HG03469 (cell line): Measurements from ENCODE around the gene NECTIN1.
A peak's percentile ranks its signal among the peaks of the same experiment; 100 is the strongest.

Source experiments
- ATAC-seq: cut with Tn5 transposase; IDR thresholded peaks from one replicate; pipeline ENCODE4 v1.9.1; 2021; ENCODE audit warnings: mild to moderate bottlenecking, moderate library complexity, moderate number of reproducible peaks; ENCODE audit not compliant: unreplicated experiment

Gene NECTIN1

DNA sequence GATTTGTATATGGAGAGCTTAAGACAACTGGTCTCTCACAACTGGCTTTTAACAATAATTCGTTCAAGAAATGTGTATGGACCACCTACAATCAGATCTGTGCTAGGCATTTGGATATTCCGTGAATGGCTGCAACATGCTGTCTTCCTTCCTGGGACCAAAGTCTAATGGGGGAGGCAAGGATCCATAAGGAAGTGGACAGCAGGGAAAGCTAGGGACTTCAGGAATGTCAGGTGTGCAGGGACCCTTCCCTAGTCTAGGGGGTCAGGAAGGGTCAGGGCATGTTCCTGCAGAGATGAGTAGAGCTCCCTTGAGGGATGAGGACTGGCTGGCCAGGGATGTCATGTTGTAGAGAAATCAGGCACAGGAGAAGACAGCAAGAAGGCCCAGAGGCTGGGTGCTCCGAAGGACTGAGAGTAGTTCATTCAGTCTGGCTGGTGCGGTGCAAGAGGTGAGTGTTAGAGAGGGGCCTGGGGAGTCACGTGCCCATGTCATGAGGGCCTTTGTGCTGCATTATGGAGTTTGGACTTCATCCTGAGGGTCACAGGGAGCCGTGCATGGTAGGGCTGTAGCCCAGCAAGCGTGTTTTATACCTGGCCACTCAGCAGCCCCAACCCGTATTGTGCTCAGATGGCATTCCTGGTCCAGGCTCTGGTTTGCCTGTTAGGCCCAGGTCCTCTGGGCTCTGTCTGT, 8.5 kb upstream of the NECTIN1 start:
- ATAC-seq = no peak

DNA sequence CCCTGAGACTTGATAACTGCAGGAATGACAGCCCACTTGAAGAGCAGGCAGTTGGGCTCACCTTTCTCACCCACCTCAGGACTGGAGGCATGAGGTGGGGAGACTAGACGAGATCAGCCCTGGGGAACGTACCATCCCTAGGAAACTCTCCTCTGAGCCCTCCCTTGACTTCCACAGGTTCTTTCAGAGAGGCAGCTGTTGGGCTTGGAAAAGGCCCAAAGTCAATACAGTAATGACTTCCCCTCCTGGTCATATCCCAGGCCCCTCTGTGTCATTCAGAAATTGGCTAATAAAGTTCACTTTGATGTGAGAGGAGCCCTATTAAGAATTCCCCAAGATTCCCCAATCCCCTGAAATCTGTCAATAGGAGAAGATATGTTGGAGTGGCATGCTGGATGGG, 5.8 kb upstream of the NECTIN1 start:
- no peak for ATAC-seq

DNA sequence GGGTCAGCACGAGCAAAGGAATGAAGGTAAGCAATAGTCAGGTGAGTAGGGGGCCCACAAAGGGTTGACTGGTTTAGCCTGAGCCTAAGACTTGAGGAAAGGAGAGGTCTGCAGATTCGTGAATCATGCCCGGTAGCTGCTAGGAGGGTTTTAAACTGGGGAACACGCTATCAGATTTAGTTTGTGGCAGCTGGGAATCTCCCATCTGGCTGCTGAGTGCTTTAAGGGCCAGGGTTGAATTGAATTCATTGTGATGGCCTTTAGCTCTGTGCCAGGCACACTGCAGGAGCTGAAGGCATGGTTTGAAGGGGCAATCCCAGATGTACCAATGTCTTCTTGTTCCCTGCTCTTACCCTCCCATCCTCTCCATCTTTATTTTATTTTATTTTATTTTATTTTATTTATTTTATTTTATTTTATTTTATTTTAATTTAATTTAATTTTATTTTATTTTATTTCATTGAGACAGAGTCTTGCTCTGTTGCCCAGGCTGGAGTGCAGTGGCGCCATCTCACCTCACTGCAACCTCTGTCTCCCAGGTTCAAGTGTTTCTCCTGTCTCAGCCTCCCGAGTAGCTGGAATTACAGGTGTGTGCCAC, 1.9 kb upstream of the NECTIN1 start:
- ATAC-seq = no peak

DNA sequence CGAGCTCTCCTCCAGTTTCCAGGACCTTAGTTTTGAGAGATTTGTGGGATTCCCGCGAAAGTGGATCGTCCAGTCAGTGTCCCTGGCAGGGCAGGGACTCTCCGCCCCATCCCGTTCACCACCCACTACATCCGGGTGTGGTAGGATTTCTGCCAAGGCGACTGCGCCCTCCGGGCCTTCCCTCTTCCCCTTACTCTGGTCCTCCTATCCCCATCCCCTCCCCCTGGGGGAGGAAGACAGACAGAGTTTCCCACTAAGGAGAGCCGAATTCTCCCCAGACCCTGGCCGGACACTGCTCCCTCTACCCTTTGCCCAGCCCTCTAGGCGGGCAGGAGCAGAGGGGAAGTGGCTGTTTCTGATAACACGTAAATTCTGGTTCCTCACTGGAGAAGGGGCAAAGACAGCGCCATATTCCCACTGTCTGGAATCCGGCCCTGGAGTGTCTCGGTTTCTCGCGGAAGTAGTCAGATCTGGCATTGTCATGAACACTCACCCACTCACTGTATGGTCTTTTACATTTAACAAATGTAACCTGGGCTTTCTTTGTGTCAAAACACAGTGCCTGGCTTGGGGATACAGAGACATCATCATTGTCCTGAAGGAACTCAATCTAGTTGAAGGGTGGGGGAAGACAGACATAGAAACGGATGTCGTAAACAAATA, 1.1 kb upstream of the NECTIN1 start:
- no peak for ATAC-seq

DNA sequence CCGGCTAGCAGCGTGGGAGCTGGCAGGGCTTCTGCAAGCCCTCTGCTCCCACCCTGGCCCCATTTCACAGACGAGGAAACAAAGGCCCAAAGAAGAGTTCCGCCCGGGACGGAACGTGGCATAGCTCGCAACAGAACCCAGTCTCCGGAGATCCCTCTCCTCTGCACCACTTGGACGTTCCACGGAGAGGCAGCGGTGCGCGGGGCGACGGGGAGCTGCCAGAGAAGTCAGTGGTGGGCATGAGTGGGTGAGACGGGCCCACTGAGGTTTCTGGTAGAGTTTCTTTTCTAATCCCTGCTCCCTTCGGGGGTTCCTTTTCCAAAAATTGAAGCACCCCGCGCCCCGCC, 554 bp upstream of the NECTIN1 start:
- peak; percentile 3 for ATAC-seq

DNA sequence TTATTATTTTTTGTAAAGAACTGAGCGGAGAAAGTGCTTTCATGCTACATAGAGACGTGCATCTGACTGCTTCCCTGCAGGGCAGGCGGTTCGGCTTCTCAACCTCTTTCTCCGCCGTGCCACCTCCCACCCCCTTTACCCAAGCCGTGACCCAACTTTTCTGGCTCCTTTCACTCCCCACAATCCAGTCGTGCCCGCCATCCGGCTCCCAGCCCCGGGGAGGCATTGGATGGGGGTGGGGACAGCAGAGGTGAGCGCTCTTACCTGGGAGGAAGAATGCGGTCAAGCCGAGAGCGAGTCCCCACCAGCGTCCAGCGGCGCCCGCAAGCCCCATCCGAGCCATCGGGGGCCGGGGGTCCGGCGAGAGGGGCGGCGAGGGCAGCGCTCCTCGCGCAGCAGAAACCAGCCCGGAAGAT, 781 bp downstream of the NECTIN1 start:
- ATAC-seq = no peak

DNA sequence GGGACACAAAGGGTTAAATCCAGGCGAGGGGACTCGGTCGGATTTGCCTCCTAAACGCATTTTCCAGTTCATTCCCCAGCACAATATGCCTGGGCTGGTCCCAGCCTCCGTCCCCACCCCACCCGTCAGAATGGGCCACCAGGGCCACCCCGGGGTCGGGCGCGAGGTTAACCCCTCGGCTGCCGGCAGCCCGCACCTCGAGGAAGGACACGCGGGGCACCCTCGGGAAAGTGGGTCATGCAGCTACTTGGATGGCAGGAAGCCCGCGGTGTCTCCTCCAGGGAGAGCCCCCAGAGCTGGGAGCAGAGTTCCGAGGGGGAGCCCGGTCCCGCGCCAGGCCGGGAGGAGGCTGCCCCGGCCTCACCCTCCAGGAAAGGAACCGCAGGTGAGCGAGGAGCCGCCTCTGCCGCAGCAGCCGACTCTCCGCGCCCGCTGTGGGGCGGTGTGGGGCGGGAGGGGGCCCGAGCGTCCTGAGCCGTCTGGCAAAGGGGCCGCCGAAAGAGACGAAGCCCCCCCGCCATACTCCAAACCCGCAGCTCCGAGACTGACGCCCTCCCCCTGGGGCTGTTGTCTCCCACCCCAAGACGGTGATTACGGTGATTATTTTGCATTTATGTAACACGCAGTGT, 1.4 kb downstream of the NECTIN1 start:
- ATAC-seq = no peak

DNA sequence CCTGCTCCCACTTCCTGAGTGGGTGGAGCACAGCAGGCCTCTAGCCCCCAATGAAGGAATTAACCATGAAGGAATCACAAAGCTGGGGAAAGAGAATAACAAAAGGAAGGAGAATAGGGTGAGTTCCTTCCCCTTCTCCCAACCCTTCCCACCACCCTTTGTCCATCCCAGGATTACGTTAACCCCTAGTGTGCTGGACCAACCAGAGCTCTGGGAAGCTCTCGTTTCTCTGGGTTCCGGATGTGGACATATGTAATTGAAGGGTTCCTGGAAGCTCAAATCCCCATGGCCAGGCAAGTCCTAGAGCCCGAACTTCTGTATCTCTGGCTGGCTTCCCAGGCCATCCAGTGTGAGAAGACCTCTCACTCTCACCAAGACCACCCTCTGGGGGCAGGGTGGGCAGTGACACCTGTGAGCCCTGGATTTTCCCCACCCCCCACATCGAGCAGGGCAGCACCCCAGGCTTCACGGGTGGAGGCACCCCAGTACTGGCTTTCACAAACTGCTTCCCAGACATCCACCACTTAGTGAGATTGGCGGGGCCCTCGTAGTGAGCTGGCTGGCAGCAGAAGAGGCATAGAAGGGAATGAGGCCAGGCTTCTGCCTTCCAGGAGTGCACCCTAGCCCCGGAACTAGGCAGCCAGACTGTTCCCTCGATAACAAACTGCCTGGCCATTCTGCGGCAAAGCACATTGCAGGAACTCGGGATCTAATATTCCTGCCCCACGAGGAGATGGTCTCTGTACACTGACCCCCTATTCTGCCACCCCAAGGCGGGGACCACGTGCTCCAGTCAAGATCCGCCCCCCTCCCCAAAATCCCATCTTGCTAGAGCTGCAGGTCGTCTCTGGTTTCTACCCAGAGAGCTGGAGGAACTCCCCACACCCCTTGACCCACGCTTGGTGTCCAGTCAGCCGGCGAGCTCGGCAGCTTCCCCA, 2.1 kb downstream of the NECTIN1 start:
- ATAC-seq = no peak

DNA sequence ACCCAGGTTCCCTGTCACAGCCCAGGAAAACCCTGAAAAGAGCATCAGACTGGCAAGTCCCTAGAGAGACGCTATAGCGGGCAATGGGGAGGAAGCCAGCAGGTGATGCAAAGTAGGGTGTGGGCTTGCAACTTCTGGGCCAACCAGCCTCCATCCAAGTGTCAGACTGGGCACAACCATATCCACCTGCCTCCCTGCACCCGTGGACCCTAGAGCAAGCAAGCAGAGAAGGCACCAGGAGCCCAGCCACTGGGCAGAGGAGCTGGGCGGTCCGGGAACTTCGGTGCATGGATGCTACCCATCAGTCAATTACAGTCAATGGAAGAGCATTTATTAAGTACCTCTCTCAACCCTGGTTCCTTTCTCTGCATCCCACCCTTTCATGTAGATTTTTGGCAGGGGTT, 2.8 kb downstream of the NECTIN1 start:
- ATAC-seq = no peak

DNA sequence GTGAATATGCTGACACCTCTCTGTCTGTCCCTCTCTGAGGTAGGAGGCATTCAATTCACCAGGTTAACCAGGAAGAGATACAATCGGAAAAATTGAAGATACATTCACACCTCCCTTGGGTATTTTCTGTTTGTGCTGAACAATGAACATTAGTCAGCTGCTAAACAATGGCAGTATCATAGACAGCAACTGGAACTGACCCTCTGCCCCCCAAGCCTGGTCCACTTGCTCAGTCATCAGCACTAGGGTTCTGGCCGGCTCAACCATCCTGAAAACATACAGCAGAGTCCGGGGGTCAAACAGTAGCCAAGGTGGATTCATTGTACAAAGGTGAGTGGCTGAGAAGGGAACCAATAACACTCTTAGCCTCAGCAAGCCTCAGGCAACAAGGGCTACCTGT, 4.0 kb downstream of the NECTIN1 start:
- ATAC-seq = no peak

DNA sequence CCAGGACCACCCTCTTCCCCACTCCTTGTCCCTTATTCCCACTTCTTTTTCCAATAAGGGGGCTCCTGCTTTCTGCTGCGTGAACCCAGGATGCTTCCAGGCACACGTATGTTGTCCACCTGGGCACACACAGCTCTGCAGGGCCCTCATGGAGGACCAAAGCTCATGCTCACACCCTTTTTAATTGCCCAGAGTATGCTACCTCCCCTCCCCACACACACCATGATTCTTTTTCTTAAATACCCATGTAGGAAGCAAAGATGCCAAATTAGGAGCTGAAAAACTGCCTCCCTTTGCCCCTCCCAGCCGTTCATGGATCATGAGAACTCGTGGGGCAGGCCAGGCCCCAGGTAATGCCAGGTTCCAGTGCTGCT, 5.1 kb downstream of the NECTIN1 start:
- no peak for ATAC-seq

DNA sequence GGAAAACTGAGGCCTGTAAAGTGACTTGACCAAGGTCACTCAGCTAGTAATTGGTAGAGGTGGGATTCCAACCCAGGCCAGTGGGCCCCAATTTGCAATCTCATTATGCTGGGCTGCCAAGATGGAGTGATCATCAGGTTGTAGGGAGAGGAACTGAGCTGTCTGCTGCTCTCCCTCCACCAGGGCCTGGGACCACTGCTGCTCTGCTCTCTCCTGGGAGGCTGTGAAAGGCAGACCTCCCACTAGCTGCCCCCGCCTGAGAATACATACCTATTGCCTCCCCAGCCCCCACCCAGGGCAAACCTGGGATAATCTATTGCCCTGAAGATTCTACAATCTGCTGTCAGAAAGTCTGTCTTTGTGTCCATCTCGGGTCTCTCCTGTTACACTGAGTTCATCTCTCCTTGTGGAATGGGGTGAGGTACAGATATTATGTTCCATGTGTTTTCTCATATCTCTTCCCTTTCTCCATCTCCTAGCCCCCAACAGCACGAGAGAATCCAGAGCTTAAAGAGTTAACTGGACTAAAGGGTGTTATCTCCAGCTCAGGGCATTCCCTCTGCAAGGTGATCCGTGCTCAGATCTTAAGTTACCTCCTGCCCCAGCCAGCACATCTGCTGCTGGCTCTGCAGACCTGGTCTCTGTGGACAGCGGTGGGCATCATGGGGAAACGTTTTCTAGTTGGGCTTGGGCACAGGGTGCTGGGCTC, 5.6 kb downstream of the NECTIN1 start:
- no peak for ATAC-seq

DNA sequence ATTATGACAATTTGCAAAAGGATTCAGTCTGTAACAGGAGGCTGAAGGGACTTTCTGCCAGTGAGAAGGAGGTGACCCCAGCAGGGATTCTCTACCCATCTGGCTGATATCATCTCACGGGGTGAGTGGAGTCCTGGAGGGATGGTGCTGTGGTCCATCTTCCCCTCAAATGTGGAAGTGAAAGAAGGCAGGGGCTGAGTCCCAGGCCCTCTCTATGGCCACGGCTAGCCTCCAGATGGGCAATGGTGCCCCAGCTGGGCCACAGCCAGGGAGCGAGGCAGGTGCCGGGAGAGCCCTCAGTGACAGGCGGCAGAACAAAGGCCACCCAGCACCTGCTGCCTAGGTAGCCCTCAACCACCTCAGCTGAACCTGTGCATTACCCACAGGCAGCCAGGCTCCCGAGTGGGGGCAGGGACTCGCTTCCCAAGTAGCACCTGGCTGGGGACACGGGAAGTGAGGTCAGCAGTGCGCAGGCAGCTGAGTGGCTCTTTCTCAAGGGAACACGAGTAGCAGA, 6.7 kb downstream of the NECTIN1 start:
- no peak for ATAC-seq

DNA sequence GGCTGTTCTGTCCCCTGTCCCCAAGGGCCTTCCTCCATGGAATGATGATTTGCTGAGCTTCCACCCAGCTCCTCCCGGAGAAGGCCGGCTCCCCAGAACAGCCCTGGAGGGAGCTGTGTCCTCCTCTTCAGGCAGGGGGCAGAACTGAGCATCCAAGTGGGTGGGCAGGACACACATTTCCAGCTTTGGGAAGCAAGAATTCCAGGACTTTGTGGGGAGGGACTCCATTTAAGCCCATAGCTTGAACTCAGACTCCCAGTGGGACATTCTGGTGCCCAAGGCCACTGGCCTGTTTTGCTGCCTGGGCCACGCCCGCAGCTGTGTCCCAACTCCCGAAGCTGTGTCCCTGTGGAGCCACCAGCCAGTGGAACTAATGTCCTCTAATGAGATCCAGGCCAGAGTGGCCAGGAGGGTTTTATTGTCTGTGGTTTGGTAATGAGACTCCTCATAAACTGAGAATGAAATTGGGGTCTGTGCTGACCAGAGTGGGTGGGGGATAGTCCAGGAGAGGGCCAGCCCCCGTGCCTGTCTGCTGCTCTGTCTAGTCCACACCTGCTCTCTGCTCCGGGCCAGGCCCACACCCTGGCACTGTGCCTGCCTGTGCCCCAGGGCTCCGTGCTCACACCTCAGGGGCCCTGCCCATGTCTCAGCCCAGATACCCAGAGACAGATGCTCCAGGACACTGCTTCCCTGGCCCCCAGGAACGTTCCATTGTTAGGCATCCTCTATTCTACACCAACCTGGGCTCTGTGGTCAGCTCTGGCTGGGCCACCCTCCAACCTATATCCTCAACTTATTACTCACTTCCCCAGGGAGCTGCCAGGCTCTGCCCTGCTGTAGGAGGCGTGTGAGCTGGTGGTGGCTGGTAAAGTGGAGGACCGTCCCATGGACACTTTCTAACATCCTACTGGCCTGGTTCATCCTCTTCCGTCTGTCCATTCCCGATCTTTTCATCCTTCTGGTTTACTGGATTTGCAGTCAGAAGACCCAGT, 7.6 kb downstream of the NECTIN1 start:
- no peak for ATAC-seq

DNA sequence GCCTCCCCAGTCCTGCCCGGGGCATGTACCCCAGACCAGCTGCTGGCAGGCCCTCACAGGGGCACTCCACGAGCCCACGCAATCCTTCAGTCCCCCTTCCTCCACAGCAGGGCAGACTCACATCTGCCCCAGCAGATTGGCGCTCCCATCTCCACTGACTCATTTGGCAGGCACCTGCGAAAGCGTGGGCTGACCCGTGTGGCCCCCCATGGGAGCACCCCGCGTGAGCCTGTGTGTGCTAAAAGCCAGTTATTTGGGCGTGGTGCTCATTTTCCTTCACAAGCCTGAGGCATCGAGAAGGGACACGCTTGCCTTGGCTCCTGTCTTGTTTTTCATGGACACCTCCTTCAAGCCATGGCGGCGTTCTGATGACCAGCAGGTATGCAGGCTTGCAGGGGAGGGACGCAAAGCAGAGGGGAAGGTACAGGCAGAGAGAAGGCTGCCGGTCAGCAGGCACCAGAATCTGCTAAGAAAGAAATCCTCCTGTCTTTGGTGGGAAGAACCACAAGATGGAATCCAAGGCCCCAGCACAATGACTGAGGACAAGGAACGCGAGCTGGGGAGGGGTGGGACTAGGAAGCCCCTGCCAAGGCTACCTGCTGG, 8.6 kb downstream of the NECTIN1 start:
- no peak for ATAC-seq

DNA sequence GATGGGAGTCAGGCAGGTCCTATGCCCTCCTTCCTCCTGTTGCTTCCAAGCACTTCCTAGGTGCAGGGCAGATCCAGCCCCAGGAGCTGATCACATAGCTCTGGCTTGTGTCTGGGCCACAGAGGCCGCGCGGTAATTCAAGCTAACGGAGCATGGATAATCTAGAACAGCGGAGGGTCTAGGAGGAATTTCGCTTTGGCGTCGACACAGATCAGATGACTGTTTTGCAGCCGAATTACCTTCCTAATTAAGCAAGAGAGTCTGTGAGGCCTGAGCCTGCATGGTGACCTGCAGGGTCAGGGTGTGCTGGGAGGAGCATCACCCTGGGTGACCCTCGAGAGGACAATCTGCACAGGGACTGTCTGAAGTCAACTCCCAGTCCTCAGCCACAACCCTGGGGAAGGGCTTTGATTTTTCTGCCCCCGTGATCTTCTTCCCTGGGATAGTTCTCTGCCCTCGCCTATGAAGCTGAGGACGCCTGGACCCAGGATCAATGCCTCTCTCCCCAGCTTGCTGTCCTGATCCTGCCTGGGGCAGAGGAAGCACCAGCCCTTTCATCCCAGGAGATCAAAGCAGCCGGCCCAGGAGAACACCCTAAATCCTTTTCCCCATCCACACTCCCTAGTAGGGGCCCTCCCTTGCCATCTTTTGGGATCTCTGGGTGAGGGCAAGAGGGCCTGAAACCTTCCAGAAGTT, 11.0 kb downstream of the NECTIN1 start:
- ATAC-seq = no peak

DNA sequence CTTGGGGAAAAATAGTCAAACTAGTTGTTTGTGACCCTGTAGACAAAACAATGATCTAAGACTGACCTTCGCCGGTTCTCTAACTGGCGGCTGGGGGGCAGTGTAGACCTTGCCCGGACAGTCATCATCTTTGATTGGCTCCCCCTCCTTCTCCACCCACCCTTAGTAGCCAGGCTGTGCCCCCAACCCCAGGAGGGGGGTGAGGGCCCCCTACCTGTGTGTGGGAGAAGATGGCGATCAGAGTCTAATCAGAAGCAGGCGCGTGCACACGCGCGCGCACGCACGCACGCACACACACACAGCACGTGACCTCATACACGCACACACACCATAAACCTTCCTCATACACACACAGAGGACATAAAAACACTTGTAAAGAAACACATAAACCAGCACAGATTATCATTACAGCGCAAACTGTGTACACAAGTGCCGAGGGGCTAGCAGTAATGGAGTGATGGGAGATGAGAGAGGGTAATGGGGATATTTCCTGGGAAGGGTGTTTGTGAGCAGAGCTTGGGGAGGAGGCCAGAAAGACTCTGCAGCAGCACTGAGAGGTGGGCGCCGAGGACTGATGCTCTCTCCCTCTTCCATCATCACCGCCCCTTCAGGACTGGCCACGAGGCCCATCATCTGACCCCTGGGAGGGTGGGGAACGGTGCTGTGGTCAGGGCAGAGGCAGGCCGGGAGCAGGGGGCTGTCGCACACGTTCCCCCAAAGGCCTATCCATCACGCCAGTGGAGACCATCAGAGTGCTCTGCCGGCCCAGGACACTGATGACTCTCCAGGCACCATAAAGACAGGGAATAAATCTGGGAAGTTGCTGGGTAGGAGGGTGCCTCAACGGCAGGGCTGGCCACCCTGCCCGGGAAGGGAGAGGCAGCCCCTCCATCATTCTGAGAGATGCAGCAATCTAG, 12.2 kb downstream of the NECTIN1 start:
- no peak for ATAC-seq
